ENCODE measurements around the gene ETS2.

Gene ETS2

GRCh38 chr21:38790961-38791360 lies 14.8 kb upstream of the ETS2 start:
- no peak for TF ChIP-seq CTCF (IDR thresholded peaks at IDR 0.05)

DNA sequence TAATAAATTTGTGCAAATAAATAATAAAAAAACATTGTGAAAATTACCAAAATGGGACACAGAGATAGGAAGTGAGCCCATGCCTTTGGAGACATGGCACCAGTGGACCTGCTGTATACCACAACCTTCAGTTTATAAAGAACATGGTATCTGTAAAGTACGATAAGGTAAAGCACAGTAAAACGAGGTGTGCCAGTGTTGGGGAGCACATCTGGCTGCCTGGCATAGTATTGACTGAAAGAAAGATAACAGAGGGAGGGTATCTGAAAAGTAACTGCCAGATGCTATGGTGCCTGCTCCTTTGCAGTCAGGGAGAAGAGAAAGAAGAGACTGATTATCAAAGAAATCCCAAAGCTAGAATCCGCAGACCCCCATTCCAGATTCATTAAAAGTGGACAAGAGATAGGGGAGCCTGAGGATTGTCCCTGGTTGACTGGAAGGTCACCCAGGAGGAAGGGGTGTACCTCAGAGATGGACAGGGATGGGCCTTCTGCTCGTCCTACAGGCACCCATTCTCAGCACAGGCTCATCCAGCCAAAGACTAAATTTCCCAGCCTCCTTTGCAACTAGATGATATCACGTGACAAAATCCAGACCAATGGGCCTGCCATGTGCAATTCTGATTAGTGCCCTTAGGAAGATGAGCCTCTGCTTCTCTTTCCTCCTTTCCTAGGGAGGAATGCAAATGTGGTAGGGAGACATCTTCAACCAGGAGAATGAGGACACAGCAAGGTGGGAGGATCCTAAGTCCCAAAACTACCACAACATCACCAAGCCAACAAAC lies 12.9 kb upstream of the ETS2 start:
- TF ChIP-seq CTCF (IDR thresholded peaks at IDR 0.05), result no peak

- TF ChIP-seq CTCF (IDR thresholded peaks at IDR 0.05), result no peak
These were observed 11.6 kb upstream of the ETS2 start for GRCh38 chr21:38793926-38794713.

GRCh38 chr21:38794978-38795377 lies 10.8 kb upstream of the ETS2 start:
- no peak for TF ChIP-seq CTCF (IDR thresholded peaks at IDR 0.05)

- TF ChIP-seq CTCF (IDR thresholded peaks at IDR 0.05), result no peak
These were observed 10.3 kb upstream of the ETS2 start for GRCh38 chr21:38795475-38795874.

DNA sequence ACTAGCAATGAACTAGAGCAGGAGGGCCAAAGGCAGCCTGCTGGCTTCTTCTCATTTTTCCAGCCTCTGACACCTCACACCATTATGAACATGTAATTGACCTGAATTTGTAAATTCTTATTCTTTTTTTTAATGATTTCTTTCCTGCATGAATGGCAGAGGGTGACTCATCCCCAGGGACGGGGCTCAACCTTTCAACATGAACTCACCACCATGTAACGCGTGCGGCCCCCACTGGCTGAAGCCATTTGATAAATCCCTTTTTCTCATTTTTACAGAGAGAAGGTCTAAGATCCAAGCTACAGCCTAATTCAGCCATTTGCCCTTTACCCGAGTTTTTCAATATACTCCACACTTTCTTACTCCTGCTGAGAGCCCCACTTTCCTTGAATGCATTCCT lies 9.3 kb upstream of the ETS2 start:
- TF ChIP-seq CTCF (IDR thresholded peaks at IDR 0.05), result no peak

GRCh38 chr21:38797470-38797869 lies 8.3 kb upstream of the ETS2 start:
- no peak for TF ChIP-seq CTCF (IDR thresholded peaks at IDR 0.05)

All from LNCAP (cell line).